Osteocyte (in vitro differentiated cells): ENCODE measurements around the gene FBXO8. TPM values are rescaled to one million over a fixed set of nuclear protein-coding genes. Genes with fewer than 3 reads are reported as not detected.

ENCODE experiments used
- DNase-seq: peaks from one replicate; pipeline ENCODE4 v3.0.0; 2021; ENCODE audit warnings: mixed read lengths; ENCODE audit not compliant: unreplicated experiment; ENCODE audit errors: extremely low spot score
- H3K27ac Mint-ChIP-seq: one replicate; pipeline ENCODE4 v1.8.0; 2021; ENCODE audit warnings: mild to moderate bottlenecking, mixed read lengths; ENCODE audit not compliant: unreplicated experiment
- H3K27me3 Mint-ChIP-seq: one replicate; pipeline ENCODE4 v1.8.0; 2021; ENCODE audit warnings: mixed read lengths; ENCODE audit not compliant: unreplicated experiment
- H3K36me3 Mint-ChIP-seq: one replicate; pipeline ENCODE4 v1.8.0; 2021; ENCODE audit warnings: mixed read lengths; ENCODE audit not compliant: unreplicated experiment
- H3K4me1 Mint-ChIP-seq: one replicate; pipeline ENCODE4 v1.8.0; 2021; ENCODE audit warnings: mixed read lengths; ENCODE audit not compliant: unreplicated experiment
- H3K4me3 Mint-ChIP-seq: one replicate; pipeline ENCODE4 v1.8.0; 2021; ENCODE audit warnings: mild to moderate bottlenecking, moderate library complexity, mixed read lengths; ENCODE audit not compliant: unreplicated experiment
- H3K9me3 Mint-ChIP-seq: one replicate; pipeline ENCODE4 v1.8.0; 2021; ENCODE audit warnings: mixed read lengths; ENCODE audit not compliant: unreplicated experiment
- long read RNA-seq: library from polyadenylated mRNA; unstranded; transcript quantifications from one replicate; pipeline ENCODE4 v2.0.0, GENCODE V29; 2021
- total RNA-seq: library from RNA; stranded (reverse); gene quantifications from 2 replicates; pipeline ENCODE4 v1.2.1, GENCODE V29; 2021
- TF ChIP-seq, protein P1 (sequence below): fragments of 200-600 bp; sonication (generic); IDR thresholded peaks from 2 replicates; pipeline ENCODE4 v1.5.0; 2021; ENCODE audit warnings: antibody characterized with exemption, mild to moderate bottlenecking, moderate library complexity

FBXO8 gene, protein sequence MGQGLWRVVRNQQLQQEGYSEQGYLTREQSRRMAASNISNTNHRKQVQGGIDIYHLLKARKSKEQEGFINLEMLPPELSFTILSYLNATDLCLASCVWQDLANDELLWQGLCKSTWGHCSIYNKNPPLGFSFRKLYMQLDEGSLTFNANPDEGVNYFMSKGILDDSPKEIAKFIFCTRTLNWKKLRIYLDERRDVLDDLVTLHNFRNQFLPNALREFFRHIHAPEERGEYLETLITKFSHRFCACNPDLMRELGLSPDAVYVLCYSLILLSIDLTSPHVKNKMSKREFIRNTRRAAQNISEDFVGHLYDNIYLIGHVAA
- total RNA-seq = 21.1 and 22.0 TPM in 2 replicates
- long read RNA-seq, transcript FBXO8-201 (6 exons, 2,577 nt) = major isoform, 189 of 201 reads
- long read RNA-seq, partial matches to known transcripts = 2 of 201 reads
- long read RNA-seq, other reads (novel, unspliced or antisense) = 10 of 201 reads

DNA sequence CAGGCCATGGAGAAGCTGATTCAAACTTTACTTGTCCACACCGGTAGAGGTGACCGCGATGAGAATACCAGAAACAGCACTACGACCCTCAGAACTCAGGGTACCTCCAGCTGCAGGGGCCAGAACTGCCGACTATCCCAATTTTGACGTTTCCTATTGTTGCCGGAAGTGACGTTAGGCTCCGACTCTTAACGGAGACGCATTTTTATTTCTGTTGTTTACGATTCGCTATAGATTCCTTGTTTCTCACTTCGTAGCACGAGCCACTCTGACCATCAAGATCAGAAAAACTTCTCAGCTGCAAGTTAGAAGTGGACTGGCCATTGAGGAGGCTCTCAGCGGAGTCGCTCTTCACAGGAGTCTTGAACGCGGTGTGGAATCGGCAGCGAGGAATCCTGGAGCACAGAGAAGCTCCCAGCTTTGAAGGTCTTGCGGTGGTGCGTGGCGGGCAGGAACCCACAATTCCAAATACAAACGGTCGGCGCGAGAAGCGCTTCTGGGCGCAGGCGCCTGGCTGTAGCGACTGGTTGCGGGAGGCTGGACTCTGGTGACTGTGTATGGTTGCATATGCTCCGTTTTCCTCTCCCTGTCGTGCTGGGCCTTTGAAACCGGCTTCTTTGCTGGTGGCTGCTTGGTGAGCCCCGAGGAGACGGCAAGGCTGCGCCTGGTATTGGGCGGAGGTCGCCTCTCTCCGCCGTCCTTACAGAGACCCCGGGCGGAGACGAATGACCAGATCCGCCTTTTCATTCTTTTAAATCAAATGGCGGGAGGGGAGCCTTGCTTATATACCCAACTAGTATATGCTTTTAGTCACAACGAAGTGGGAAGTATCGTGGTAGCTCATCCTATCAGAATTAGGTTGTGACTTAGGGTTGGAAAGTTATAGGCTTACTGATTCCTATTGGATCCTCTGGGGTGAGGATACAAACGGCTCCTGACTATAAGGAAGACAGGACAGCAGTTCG, at the start of gene FBXO8, which contains the start of gene CEP44:
Gene FBXO8 (minus strand): TSS at position 161 of the 965 bp plus-strand sequence. CDS start 20,575 bp downstream, outside the sequence.
Gene CEP44 (plus strand): TSS at position 405 of the 965 bp plus-strand sequence. CDS start 15,211 bp downstream, outside the sequence.
- Mint-ChIP-seq H3K27ac (peak within 1 kb of the TSS; percentile 100), H3K9me3 (peaks cover 10% of the 10 kb centered on the region), H3K27me3 (no peaks in the 10 kb centered on the region), H3K4me1 (peaks cover 36% of the 10 kb centered on the region), H3K36me3 (peaks cover 11% of the 10 kb centered on the region), H3K4me3 (peak within 1 kb of the TSS; percentile 96)
- DNase-seq = peak; percentile 85
- TF ChIP-seq, protein P1, sequence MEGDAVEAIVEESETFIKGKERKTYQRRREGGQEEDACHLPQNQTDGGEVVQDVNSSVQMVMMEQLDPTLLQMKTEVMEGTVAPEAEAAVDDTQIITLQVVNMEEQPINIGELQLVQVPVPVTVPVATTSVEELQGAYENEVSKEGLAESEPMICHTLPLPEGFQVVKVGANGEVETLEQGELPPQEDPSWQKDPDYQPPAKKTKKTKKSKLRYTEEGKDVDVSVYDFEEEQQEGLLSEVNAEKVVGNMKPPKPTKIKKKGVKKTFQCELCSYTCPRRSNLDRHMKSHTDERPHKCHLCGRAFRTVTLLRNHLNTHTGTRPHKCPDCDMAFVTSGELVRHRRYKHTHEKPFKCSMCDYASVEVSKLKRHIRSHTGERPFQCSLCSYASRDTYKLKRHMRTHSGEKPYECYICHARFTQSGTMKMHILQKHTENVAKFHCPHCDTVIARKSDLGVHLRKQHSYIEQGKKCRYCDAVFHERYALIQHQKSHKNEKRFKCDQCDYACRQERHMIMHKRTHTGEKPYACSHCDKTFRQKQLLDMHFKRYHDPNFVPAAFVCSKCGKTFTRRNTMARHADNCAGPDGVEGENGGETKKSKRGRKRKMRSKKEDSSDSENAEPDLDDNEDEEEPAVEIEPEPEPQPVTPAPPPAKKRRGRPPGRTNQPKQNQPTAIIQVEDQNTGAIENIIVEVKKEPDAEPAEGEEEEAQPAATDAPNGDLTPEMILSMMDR = no peak

DNA sequence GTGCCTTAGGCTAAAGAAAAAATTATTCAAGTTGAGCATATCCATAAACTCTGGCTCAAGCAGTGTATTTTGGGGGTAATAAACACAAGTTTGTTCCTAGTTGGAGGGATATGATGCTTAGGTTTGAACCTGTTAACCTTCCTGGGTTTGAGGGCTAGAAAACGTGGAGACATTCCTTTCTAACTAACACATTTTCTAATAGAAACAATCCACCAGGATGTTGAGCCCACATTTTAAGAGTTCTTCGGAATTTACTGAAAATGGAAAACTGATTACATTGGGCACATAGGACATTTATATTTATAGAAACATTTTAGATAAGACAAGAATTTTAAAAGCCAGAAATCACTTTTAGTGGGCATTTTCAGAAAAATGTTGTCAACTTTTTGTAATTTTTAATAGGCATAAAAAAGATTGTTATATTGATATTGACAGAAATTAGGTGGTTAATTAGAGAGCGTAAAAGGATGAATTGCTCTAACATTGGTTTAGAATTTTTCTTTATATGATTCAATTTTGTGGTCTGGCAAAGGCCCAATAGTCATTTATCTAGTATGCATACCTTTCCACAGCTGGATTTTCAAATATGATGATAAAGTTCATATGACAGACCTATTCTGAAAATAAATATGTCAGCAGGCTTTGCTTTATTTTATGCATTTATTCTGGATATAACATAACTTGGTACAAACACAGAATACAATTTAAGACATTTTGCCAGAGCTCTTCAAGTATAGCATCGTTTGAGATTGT, 49.5 kb upstream of the FBXO8 start:
- H3K27me3 Mint-ChIP-seq = no peaks in the 10 kb centered on the region

DNA sequence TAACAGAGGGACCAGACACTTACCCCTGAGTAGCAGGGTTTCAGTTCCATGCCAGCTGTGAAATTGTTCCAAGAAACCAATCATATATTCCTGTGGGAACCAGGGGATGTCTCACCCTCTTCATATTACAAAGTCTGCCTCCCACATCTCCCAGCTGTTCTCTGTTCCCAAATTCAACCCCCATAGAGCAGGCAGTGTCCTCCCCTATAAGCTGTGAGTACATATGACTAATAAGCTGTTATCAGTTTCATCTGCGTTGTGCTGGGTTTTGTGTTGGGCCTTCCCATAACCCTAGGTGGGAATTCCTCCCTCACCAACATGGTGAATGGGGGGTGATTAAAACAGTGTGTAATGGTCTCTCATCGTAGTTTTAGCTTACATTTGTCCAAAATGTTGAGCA, 41.3 kb upstream of the FBXO8 start:
- Mint-ChIP-seq H3K4me3 (no peak overlapping the region), H3K27ac (no peak overlapping the region), H3K4me1 (peaks cover 2% of the 10 kb centered on the region), H3K27me3 (no peaks in the 10 kb centered on the region), H3K36me3 (no peaks in the 10 kb centered on the region), H3K9me3 (no peaks in the 10 kb centered on the region)
- no peak for DNase-seq
- TF ChIP-seq, protein P1 = no peak

More for the DNA sequence above, 49.5 kb upstream of the FBXO8 start:
- H3K27ac Mint-ChIP-seq = no peak overlapping the region
- H3K4me1 Mint-ChIP-seq = peaks cover 2% of the 10 kb centered on the region
- no peaks in the 10 kb centered on the region for H3K36me3 Mint-ChIP-seq
- no peaks in the 10 kb centered on the region for H3K9me3 Mint-ChIP-seq
- DNase-seq = no peak
- no peak overlapping the region for H3K4me3 Mint-ChIP-seq
- TF ChIP-seq, protein P1 = no peak

DNA sequence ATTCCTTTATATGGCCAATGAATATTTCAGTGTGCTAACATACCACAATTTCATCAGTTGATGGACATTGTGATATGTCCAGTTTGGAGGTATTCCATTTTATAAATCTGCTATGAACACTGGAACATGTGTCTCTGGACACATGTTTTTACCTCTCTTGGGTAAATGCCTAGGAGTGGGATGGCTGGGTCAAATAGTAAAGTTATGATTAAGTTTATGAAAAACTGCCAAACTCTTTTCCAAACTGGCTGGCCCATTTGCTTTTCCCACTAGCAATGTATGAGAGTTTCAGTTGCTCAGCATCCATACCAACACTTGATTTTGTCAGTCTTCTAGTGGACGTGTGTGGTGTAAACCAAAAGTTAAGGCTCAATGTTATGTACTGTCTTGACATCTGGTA, 40.8 kb upstream of the FBXO8 start:
- no peak for DNase-seq
- no peaks in the 10 kb centered on the region for H3K27me3 Mint-ChIP-seq
- no peak overlapping the region for H3K4me3 Mint-ChIP-seq
- H3K4me1 Mint-ChIP-seq = peaks cover under 1% of the 10 kb centered on the region
- H3K9me3 Mint-ChIP-seq = no peaks in the 10 kb centered on the region
- no peak overlapping the region for H3K27ac Mint-ChIP-seq
- no peaks in the 10 kb centered on the region for H3K36me3 Mint-ChIP-seq
- TF ChIP-seq, protein P1 = no peak
